Upper lobe of right lung (tissue), 1 donor: ENCODE results near the gene SNTG2. TPM values are rescaled to one million over a fixed set of nuclear protein-coding genes. Genes with fewer than 3 reads are reported as not detected.

ENCODE experiments used
- ATAC-seq: fragments of 200-7000 bp; cut with Tn5 transposase; one replicate; pipeline ENCODE4 v1.9.1; 2020; ENCODE audit warnings: mild to moderate bottlenecking, moderate library complexity
- DNase-seq: peaks from one replicate; pipeline ENCODE4 v3.0.0-alpha.2; 2020
- H3K27ac ChIP-seq: fragments of 200-600 bp; one replicate; pipeline ENCODE4 v1.8.0; 2022
- H3K27me3 ChIP-seq: fragments of 200-600 bp; one replicate; pipeline ENCODE4 v1.8.0; 2022; ENCODE audit warnings: mild to moderate bottlenecking
- H3K36me3 ChIP-seq: fragments of 200-600 bp; one replicate; pipeline ENCODE4 v1.8.0; 2022
- H3K4me1 ChIP-seq: fragments of 200-600 bp; one replicate; pipeline ENCODE4 v1.8.0; 2022
- H3K4me3 ChIP-seq: fragments of 200-600 bp; one replicate; pipeline ENCODE4 v1.8.0; 2022; ENCODE audit warnings: mild to moderate bottlenecking
- H3K9me3 ChIP-seq: fragments of 200-600 bp; one replicate; pipeline ENCODE4 v1.8.0; 2022
- intact Hi-C: fragments of 100-400 bp; cut with DNase I; formaldehyde crosslinking; loops from one replicate; pipeline ENCODE4 v1.11.0; 2022
- total RNA-seq: library from RNA; stranded (reverse); fragmentation: NEBNext Ultra II Directional; extraction: Animal tissue kit (Norgen Biotek cat#: 25700); gene quantifications from one replicate; pipeline ENCODE4 v1.2.1, GENCODE V29; 2021
- TF ChIP-seq, protein P1 (sequence below): fragments of 200-600 bp; IDR thresholded peaks from one replicate; pipeline ENCODE4 v1.8.0; 2022; ENCODE audit warnings: antibody characterized with exemption
- donor health status: DM: no; HTN: yes; CAD: no; lungs with severe emphysema.

Gene SNTG2
- total RNA-seq, 1 donor from 2014 or later: 3.6 TPM

DNA sequence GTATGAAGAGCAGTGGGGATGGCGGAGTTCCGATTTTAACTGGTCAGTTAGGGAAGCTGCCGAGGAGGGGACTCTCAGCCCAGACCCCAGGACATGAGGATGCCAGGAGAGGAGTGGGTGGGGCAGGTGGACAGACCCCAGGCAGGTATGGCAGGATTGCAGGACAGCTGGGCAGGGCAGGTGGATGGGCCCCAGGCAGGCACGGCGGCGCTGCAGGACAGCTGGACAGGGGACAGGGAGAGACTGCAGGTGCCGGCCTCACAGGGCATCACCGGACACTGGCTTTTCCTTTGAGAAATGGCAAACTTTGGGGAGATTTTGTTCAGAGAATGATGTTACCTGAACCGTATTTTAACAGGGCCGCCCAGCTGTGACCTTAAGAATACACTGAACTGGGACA lies 127.7 kb downstream of the SNTG2 start:
- H3K27ac ChIP-seq: no peak overlapping the region
- TF ChIP-seq, protein P1, sequence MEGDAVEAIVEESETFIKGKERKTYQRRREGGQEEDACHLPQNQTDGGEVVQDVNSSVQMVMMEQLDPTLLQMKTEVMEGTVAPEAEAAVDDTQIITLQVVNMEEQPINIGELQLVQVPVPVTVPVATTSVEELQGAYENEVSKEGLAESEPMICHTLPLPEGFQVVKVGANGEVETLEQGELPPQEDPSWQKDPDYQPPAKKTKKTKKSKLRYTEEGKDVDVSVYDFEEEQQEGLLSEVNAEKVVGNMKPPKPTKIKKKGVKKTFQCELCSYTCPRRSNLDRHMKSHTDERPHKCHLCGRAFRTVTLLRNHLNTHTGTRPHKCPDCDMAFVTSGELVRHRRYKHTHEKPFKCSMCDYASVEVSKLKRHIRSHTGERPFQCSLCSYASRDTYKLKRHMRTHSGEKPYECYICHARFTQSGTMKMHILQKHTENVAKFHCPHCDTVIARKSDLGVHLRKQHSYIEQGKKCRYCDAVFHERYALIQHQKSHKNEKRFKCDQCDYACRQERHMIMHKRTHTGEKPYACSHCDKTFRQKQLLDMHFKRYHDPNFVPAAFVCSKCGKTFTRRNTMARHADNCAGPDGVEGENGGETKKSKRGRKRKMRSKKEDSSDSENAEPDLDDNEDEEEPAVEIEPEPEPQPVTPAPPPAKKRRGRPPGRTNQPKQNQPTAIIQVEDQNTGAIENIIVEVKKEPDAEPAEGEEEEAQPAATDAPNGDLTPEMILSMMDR: no peak
- intact Hi-C loops: no loop called here
- no peaks in the 10 kb centered on the region for H3K4me1 ChIP-seq
- no peaks in the 10 kb centered on the region for H3K27me3 ChIP-seq
- H3K4me3 ChIP-seq: no peak overlapping the region
- ATAC-seq: no peak
- DNase-seq: no peak
- no peaks in the 10 kb centered on the region for H3K9me3 ChIP-seq
- H3K36me3 ChIP-seq: no peaks in the 10 kb centered on the region

DNA sequence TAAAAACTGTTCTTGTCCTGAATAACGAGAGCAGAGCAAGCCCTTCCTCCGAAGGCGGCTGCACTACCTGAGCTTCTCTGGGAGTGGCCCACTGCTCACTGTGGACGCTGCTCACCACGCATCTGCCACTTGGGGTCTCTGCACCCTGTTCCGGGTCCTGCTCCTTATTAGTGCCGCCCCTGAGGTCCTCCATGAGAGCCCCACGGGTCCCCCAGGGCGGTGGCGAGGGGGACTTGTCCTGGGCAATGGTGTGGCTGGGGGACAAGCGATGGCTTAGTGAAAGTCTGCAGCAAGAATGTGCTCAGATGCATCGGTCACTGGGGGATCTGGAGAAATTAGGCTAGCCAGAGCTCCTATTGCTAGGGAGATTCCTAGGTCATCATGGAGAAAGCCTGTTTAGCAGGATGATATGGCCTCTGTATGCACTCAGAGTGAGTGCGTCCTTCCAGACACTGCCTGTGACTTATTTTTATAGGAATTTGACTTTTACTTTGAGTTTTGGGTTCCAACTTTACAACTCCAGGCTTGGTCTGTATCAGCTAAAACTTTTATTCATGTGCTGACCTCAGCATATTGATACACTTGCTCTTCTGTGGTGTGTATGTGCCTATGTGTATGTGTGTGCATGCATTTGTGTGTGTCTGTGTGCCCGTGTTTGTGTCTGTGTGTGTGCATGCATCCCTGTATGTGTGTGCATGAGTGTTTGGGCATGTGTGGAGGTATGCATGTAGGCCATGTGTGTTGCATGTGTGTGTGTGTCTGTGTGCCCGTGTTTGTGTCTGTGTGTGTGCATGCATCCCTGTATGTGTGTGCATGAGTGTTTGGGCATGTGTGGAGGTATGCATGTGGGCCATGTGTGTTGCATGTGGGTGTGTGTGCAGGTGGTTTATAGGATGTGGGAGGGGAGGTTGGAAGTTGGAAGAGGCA lies 129.5 kb downstream of the SNTG2 start:
- no peak overlapping the region for H3K4me3 ChIP-seq
- no peaks in the 10 kb centered on the region for H3K36me3 ChIP-seq
- no peaks in the 10 kb centered on the region for H3K27me3 ChIP-seq
- no peaks in the 10 kb centered on the region for H3K4me1 ChIP-seq
- H3K9me3 ChIP-seq: no peaks in the 10 kb centered on the region
- ATAC-seq (no peak), DNase-seq (no peak)
- no peak overlapping the region for H3K27ac ChIP-seq
- intact Hi-C loops: no loop called here
- TF ChIP-seq, protein P1: no peak

DNA sequence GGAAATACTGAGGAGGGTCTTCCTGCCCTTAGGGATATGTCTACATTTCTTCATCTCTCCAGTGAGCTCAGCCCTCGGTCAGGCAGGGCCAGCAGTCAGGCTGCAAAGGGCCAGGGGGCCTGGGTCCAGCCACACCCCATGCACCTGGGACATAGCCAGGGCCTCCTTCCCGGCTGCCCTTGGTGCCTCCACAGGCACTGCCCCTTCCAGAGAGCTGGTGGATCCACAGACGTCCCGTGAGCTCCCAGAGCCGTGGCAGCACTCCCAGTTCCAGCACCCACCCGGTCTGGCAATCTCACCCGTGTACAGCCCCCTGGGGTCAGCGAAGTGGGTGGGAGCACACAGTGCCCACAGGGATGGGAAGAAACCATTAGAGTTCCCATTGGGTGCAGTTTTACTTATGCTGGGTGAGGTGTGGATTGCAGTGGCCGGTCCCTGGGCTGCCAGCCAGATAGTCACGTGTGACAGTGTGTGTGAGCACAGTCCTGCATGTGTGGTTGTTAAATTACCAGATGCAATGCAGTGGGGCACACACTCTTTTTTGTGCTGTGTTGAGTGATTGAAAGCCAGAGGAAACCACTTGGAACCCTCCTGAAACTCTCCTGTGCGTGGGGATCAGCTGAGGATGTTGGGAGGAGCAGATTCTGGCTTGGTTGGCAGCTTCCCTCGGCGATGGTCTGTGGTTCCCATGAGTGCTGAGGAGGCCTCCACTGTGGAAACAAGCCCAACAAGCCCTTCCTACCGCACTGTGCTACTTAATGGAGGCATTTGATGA lies 131.0 kb downstream of the SNTG2 start:
- H3K4me3 ChIP-seq: no peak overlapping the region
- no peaks in the 10 kb centered on the region for H3K36me3 ChIP-seq
- ATAC-seq: no peak
- TF ChIP-seq, protein P1: no peak
- intact Hi-C loops: no loop called here
- no peaks in the 10 kb centered on the region for H3K27me3 ChIP-seq
- no peaks in the 10 kb centered on the region for H3K4me1 ChIP-seq
- H3K9me3 ChIP-seq: no peaks in the 10 kb centered on the region
- DNase-seq: no peak
- H3K27ac ChIP-seq: no peak overlapping the region

DNA sequence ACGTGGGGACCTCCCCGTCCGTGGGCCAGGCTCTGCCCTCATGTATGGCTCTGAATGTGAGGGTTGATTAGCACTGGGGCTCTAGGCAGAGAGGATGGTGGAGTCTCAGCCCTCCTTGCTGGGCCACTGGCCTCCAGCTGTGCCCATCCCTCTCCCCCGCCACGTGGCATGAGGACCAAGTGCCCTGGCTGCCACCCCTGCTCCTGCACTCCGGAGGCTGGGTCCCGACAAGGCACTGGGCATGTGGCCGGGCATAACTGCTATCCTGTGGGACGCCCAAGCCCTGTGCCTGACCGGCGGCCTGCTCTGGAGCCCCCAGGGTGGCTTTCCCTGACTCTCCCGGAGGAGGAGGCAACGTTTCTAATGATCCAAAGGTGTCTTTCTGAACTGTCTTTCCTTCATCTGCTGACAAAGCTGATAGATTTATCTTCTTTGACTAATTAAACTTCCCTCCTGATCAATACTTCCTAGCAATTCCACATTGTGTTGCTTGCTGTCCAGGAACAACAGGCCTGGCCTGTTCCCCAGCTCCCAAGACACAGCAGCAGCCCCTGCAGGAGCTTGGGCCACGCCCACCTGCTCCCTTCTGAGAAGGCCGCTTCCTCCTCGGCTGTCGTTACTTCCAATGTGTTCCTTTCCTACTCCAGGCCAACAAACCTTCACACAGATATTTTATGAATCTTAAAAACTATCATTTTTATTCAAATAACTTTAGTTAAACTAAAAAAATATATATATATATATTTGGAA lies 132.0 kb downstream of the SNTG2 start:
- Histone ChIP-seq H3K27me3 (no peaks in the 10 kb centered on the region), H3K4me1 (no peaks in the 10 kb centered on the region), H3K36me3 (no peaks in the 10 kb centered on the region), H3K27ac (no peak overlapping the region), H3K9me3 (no peaks in the 10 kb centered on the region), H3K4me3 (no peak overlapping the region)
- TF ChIP-seq, protein P1: no peak
- intact Hi-C loops: no loop called here
- ATAC-seq (no peak), DNase-seq (no peak)

DNA sequence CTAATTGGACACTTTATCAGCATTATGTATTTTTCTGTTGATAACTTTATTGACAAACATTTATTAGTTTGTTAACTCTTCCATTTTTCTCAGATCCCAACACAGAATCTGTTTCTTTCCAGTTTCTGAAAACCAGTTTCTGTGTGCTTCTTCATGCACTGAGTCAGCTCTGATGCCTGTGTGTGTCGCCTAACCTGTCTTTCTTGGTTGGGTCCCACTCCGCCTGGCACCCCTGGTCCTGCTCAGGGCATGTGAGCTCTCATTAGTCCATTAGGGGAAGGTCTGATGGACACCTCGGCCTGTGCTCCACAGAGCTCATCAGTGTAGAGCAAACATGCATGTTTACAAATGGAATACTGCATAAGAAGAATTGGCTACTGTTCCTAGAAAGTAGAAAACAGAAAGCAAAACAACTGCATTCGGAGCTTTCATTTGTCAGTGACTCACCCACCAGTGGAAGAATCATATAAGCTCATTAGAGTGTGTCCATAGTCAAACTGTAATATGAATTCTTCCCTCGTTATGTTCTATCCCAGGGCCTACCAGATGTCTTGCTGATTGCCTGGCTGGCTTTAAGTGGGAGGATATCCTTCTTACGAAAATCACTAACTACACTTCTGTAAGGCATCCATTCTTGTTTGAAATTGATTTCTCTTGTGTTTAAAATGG lies 137.7 kb downstream of the SNTG2 start:
- Histone ChIP-seq H3K9me3 (no peaks in the 10 kb centered on the region), H3K27ac (no peak overlapping the region), H3K4me1 (no peaks in the 10 kb centered on the region), H3K36me3 (no peaks in the 10 kb centered on the region), H3K4me3 (no peak overlapping the region), H3K27me3 (no peaks in the 10 kb centered on the region)
- TF ChIP-seq, protein P1: no peak
- no peak for DNase-seq
- ATAC-seq: no peak
- intact Hi-C loops: no loop called here
